Panc1 (cell line): ENCODE measurements around the gene NDUFV3.

ENCODE experiments used
- CTCF ChIP-seq: fragments of 450-650 bp; IDR thresholded peaks from 2 replicates; pipeline ENCODE4 v1.5.1; 2017; ENCODE audit warnings: mild to moderate bottlenecking
- POLR2AphosphoS5 ChIP-seq: IDR thresholded peaks from 2 replicates; pipeline ENCODE4 v1.6.1; 2012; ENCODE audit warnings: mild to moderate bottlenecking, low read depth, low read length, moderate library complexity
- SIN3A ChIP-seq: IDR thresholded peaks from 2 replicates; pipeline ENCODE4 v1.6.1; 2012; ENCODE audit warnings: low read depth, mild to moderate bottlenecking, low read length, moderate library complexity, borderline replicate concordance; ENCODE audit not compliant: insufficient read depth
- TCF7L2 ChIP-seq: IDR thresholded peaks from 2 replicates; pipeline ENCODE4 v1.6.1; 2011; ENCODE audit warnings: mild to moderate bottlenecking, low read depth, low read length, inconsistent platforms

DNA sequence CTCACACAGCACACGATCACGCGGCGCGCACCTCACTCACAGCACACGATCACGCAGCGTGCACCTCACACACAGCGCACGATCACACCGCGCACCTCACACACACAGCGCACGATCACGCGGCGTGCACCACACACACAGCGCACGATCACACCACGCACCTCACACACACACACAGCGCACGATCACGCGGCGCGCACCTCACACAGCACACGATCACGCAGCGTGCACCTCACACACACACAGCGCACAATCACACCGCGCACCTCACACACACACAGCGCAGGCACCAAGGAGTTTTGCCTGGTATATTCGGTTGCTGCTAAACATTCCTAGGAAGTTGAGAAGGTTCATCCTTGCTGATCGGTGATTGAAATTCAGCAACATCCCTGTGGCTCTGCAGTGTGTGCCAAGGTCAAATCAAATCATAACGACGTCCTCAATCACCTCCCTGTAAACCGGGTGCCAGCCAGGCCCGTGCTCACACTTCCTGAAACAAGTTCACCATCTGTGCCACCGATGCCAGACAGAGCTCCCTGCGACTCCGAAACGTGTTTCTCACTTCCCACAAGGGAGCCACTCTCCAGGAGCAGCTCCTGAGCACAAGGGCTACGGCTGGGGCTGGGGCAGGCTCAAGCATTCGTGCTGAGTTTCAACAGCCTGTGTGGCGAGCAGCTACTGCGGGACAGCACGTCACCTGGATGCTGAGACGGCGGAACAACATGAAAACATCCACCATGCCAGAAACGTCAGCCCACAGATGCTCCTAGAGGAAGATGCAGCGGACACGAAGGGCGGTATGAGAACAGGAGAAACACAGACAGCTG is 44.0 kb upstream of the NDUFV3 start:
- TF ChIP-seq POLR2AphosphoS5 (no peak), CTCF (no peak), SIN3A (no peak), TCF7L2 (no peak)
